Liver (tissue), 3 donors: ENCODE results near the gene DOC2B.

Experiments used
- GABPA ChIP-seq, 2 donors: IDR thresholded peaks in 1 of 2; conservative IDR thresholded peaks in 1 of 2; 2 replicates each; pipeline ENCODE4 v1.6.1; 2016; ENCODE audit warnings: antibody characterized with exemption in 2 of 2, mild to moderate bottlenecking in 1 of 2, moderate library complexity in 1 of 2
- RAD21 ChIP-seq, 2 donors: IDR thresholded peaks; 2 replicates each; pipeline ENCODE4 v1.6.1; 2016; ENCODE audit warnings: antibody characterized with exemption in 2 of 2, mild to moderate bottlenecking in 2 of 2
- TAF1 ChIP-seq: conservative IDR thresholded peaks from 2 replicates; pipeline ENCODE4 v1.6.1; 2016; ENCODE audit warnings: antibody characterized with exemption, mild to moderate bottlenecking
- TF ChIP-seq, protein P1 (sequence below): IDR thresholded peaks from 2 replicates; pipeline ENCODE4 v1.6.1; 2016; ENCODE audit warnings: antibody characterized with exemption
- TF ChIP-seq, protein P2 (sequence below): fragments of 150-350 bp; IDR thresholded peaks from 2 replicates; pipeline ENCODE4 v1.5.1; 2017; ENCODE audit warnings: improper control_type of control experiment, low read depth, low read length; ENCODE audit not compliant: missing input control
- TF ChIP-seq, protein P3 (sequence below): IDR thresholded peaks from 2 replicates; pipeline ENCODE4 v1.6.1; 2016; ENCODE audit warnings: antibody characterized with exemption
- TF ChIP-seq, protein P4 (sequence below): IDR thresholded peaks from 2 replicates; pipeline ENCODE4 v1.6.1; 2016; ENCODE audit warnings: antibody characterized with exemption, mild to moderate bottlenecking
- donor health status: healthy.
- donor health status: healthy.

DNA sequence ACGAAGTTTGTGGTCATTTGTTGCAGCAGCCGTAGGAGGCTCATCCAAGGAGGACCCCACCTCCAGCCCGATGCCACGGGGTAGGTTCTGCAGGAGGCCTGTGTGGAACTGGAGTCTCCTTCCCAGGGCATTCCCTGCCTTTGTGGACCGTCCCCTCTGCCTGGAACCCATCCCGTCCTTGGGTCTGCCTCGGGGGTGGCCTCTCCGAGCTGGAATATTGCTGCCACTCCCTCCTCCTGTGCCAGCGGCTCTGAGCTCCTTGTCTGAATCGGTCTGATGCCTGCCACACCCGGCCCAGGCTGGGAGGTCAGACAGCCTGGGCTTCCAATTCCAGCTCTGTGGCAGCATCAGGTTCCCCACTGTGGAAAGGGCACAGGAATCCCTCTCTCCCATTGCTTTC, 18.8 kb downstream of the DOC2B start:
- TF ChIP-seq RAD21 (IDR thresholded peaks at IDR 0.05) = no peak
- no peak for TF ChIP-seq GABPA (IDR thresholded peaks at IDR 0.05 in 1 of 2, conservative IDR thresholded peaks at IDR 0.05 in 1 of 2)
- no peak for TF ChIP-seq TAF1
- TF ChIP-seq, protein P1, sequence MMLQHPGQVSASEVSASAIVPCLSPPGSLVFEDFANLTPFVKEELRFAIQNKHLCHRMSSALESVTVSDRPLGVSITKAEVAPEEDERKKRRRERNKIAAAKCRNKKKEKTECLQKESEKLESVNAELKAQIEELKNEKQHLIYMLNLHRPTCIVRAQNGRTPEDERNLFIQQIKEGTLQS = no peak
- TF ChIP-seq, protein P2, sequence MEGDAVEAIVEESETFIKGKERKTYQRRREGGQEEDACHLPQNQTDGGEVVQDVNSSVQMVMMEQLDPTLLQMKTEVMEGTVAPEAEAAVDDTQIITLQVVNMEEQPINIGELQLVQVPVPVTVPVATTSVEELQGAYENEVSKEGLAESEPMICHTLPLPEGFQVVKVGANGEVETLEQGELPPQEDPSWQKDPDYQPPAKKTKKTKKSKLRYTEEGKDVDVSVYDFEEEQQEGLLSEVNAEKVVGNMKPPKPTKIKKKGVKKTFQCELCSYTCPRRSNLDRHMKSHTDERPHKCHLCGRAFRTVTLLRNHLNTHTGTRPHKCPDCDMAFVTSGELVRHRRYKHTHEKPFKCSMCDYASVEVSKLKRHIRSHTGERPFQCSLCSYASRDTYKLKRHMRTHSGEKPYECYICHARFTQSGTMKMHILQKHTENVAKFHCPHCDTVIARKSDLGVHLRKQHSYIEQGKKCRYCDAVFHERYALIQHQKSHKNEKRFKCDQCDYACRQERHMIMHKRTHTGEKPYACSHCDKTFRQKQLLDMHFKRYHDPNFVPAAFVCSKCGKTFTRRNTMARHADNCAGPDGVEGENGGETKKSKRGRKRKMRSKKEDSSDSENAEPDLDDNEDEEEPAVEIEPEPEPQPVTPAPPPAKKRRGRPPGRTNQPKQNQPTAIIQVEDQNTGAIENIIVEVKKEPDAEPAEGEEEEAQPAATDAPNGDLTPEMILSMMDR = no peak
- TF ChIP-seq, protein P3, sequence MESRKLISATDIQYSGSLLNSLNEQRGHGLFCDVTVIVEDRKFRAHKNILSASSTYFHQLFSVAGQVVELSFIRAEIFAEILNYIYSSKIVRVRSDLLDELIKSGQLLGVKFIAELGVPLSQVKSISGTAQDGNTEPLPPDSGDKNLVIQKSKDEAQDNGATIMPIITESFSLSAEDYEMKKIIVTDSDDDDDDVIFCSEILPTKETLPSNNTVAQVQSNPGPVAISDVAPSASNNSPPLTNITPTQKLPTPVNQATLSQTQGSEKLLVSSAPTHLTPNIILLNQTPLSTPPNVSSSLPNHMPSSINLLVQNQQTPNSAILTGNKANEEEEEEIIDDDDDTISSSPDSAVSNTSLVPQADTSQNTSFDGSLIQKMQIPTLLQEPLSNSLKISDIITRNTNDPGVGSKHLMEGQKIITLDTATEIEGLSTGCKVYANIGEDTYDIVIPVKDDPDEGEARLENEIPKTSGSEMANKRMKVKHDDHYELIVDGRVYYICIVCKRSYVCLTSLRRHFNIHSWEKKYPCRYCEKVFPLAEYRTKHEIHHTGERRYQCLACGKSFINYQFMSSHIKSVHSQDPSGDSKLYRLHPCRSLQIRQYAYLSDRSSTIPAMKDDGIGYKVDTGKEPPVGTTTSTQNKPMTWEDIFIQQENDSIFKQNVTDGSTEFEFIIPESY = no peak
- TF ChIP-seq, protein P4, sequence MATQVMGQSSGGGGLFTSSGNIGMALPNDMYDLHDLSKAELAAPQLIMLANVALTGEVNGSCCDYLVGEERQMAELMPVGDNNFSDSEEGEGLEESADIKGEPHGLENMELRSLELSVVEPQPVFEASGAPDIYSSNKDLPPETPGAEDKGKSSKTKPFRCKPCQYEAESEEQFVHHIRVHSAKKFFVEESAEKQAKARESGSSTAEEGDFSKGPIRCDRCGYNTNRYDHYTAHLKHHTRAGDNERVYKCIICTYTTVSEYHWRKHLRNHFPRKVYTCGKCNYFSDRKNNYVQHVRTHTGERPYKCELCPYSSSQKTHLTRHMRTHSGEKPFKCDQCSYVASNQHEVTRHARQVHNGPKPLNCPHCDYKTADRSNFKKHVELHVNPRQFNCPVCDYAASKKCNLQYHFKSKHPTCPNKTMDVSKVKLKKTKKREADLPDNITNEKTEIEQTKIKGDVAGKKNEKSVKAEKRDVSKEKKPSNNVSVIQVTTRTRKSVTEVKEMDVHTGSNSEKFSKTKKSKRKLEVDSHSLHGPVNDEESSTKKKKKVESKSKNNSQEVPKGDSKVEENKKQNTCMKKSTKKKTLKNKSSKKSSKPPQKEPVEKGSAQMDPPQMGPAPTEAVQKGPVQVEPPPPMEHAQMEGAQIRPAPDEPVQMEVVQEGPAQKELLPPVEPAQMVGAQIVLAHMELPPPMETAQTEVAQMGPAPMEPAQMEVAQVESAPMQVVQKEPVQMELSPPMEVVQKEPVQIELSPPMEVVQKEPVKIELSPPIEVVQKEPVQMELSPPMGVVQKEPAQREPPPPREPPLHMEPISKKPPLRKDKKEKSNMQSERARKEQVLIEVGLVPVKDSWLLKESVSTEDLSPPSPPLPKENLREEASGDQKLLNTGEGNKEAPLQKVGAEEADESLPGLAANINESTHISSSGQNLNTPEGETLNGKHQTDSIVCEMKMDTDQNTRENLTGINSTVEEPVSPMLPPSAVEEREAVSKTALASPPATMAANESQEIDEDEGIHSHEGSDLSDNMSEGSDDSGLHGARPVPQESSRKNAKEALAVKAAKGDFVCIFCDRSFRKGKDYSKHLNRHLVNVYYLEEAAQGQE = no peak
